Activated CD4-positive, CD25-positive, alpha-beta regulatory T cell treated with anti-CD3 and anti-CD28 coated beads, Interleukin-2, amount 50 U/mL, for 24 hours (primary cell): ENCODE results near the gene DOK6.

ENCODE experiments used
- ATAC-seq, 2 donors: fragments of 150-1000 bp; cut with Tn5 transposase; one replicate each; pipeline ENCODE4 v1.10.0; 2021; ENCODE audit warnings: mild to moderate bottlenecking in 1 of 2, moderate library complexity in 1 of 2

Gene DOK6

GRCh38 chr18:69880083-69880482 is 479.4 kb downstream of the DOK6 start:
- no peak for ATAC-seq

DNA sequence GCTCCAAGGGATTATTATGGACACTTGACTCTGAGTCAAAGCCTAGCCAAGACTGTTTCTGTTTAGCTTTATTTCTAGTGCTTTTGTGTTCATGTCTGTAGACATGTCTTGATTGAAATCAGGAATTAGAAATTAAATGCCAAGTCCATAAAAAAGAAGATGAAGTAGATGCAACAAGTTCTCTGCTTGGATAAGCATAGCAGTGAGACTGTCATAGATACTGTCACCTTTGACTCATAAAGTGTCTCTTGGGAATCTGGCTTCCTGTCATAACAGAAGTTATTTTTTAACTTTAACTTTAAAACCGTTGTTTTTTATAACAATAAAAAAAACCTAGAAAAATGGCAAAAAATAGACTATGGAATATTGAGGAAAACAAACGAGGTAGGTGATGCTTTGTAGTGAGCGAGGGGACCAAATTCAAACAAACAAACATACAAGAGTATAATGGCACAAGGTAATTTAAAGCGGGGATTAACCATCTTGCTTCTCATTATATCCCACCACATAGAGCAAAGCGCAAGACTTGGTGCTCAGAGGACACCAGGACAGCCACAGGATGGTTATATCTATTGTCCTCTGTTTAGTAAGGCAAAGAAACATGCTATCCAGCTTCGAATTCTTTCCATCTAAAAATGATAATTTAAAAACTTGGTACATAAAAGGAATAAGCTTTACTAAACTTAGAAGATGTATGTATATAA is 482.4 kb downstream of the DOK6 start:
- ATAC-seq: no peak

DNA sequence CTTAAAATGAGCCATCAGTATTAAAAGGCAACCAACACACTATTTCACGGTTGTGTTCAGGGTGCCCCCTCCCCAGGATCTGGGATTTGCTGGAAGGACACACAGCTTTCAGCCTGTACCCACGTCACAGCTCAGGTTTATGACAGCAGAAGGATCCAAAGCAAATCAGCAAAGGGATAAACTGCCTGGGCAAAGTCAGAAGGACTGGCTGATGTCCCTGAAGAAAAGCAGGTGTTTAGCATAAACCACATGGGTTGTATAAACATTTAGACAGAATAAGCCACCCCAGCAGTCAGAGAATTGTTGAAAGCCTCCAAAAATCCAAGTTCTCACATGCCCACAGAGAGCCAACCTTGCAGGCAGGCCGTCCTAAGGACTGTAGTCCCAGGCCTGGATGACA is 483.1 kb downstream of the DOK6 start:
- ATAC-seq: no peak

GRCh38 chr18:69885355-69885754 is 484.7 kb downstream of the DOK6 start:
- ATAC-seq: no peak

DNA sequence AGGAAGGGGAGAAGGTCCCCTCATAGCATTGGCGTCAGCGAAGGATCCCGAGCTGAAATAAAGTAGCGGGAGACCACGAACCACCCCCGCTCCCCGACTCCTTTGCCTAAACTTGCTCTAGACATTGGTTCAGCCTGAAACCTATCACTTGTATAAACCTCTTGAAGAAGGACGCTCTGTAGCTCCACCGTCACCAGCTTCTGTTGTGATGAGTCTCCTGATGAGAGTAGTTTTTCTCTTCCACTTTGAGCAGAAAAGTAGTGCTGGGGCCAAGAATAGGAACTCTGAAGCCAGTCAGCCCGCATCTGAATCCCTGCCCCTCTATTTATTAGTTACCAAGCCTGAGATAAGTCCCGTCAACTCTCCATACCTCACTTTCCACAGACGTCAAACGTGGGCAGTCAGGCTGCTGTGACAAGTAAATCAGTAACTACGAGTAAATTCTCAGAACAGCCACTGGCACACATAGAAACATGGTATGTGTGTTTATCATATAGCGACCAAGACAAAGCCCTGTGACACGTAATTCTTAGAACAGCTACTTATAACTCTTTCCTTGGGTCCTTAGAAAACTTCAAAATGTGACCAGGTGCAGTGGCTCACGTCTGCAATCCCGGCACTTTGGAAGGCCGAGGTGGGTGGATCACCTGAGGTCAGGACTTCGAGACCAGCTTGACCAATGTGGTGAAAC is 485.3 kb downstream of the DOK6 start:
- peak; percentile 82 for ATAC-seq

GRCh38 chr18:69887256-69887655 is 486.6 kb downstream of the DOK6 start:
- no peak for ATAC-seq

- ATAC-seq: peak; percentile 21 to 46
These were observed 488.3 kb downstream of the DOK6 start for GRCh38 chr18:69889009-69889408.

- ATAC-seq: no peak
These were observed 489.9 kb downstream of the DOK6 start for GRCh38 chr18:69890558-69890957.

GRCh38 chr18:69894467-69894866 is 493.8 kb downstream of the DOK6 start:
- ATAC-seq: no peak

GRCh38 chr18:69895066-69896047 is 494.7 kb downstream of the DOK6 start:
- ATAC-seq: no peak

GRCh38 chr18:69897397-69898108 is 496.9 kb downstream of the DOK6 start:
- peak; percentile 39 to 53 for ATAC-seq

DNA sequence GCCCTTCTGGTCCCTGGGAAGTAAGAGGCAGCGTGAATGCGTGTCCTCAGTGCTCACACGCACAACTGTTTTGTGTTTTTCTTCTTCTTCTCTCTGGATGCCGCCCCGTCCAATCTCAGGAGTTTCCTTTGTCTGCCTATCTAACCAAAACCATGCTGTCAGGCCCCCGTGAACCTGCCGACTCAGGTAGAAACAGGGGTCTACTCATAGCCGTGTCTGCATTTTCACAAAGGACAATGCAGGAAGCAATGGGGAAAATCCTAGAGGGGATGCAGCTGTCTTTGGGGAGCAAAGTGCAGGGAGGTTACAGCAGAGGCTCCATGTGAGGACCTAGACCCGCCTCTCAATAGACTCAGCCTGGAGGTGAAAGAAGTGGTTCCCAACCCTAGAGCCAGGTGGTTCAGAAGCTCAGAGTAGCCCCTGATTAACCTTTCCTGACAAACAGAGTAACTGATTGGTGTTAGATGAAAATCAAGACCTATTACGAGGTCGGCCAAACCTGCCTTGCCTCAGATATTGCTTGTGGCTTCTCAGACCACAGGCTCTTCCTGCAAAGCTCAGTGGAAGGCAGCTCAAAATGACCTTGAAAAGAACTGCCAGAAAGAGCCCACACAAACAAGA is 497.7 kb downstream of the DOK6 start:
- peak; percentile 18 to 28 for ATAC-seq
